PC-3 (cell line): ENCODE measurements around the gene TAOK3. TPM values are rescaled to one million over a fixed set of nuclear protein-coding genes. Genes with fewer than 3 reads are reported as not detected.

ENCODE experiments used
- ATAC-seq: fragments of 200-7000 bp; cut with Tn5 transposase; 2 replicates; pipeline ENCODE4 v1.9.1; 2020; ENCODE audit warnings: mild to moderate bottlenecking, moderate library complexity
- BruUV-seq: library from RNA; stranded (reverse); fragments of 400-500 nt; replicated peaks from 2 replicates; lab custom pipeline; 2021; lab: Mats Ljungman, UMichigan
- CTCF ChIA-PET: fragments of 300-600 bp; sonication (Branson Sonifier 250); formaldehyde crosslinking; loops from one replicate; lab custom pipeline; 2022; ENCODE audit warnings: antibody characterized with exemption; lab: Charles Lee
- POLR2A ChIA-PET: fragments of 300-600 bp; sonication (Branson Sonifier 250); formaldehyde crosslinking; loops from one replicate; lab custom pipeline; 2022; ENCODE audit warnings: antibody characterized with exemption; ENCODE audit not compliant: unreplicated experiment; lab: Charles Lee
- DNase-seq: peaks from one replicate; pipeline ENCODE4 v3.0.0-alpha.2; 2015
- H2AFZ ChIP-seq: fragments of 300-600 bp; sonication (generic); 2 replicates; pipeline ENCODE4 v1.6.0; 2016; ENCODE audit warnings: antibody characterized with exemption, low read length
- H3F3A ChIP-seq: fragments of 300-600 bp; sonication (generic); one replicate; pipeline ENCODE4 v1.6.0; 2017; ENCODE audit warnings: antibody characterized with exemption, low read length, control low read depth, mild to moderate bottlenecking; ENCODE audit not compliant: unreplicated experiment
- H3K27ac ChIP-seq: fragments of 300-600 bp; sonication (generic); 2 replicates; pipeline ENCODE4 v1.5.1; 2016; ENCODE audit warnings: mild to moderate bottlenecking, low read length
- H3K27me3 ChIP-seq: fragments of 300-600 bp; sonication (generic); 2 replicates; pipeline ENCODE4 v1.6.1; 2016; ENCODE audit warnings: low read length, mixed read lengths
- H3K36me3 ChIP-seq: fragments of 300-600 bp; sonication (generic); 2 replicates; pipeline ENCODE4 v1.6.1; 2016; ENCODE audit warnings: low read depth, mixed run types, low read length, mixed read lengths
- H3K4me1 ChIP-seq: fragments of 300-600 bp; sonication (generic); 2 replicates; pipeline ENCODE4 v1.5.1; 2016; ENCODE audit warnings: low read length; ENCODE audit not compliant: insufficient read depth
- H3K4me2 ChIP-seq: fragments of 300-600 bp; sonication (generic); 2 replicates; pipeline ENCODE4 v1.6.0; 2016; ENCODE audit warnings: low read length
- H3K4me3 ChIP-seq: fragments of 300-600 bp; sonication (generic); 2 replicates; pipeline ENCODE4 v1.5.1; 2016; ENCODE audit warnings: mild to moderate bottlenecking, low read length, mixed read lengths
- H3K79me2 ChIP-seq: fragments of 300-600 bp; sonication (generic); 2 replicates; pipeline ENCODE4 v1.6.1; 2017; ENCODE audit warnings: low read length, mixed read lengths
- H3K9ac ChIP-seq: fragments of 300-600 bp; sonication (generic); 2 replicates; pipeline ENCODE4 v1.6.0; 2016; ENCODE audit warnings: mild to moderate bottlenecking, low read length
- H3K9me2 ChIP-seq: fragments of 300-600 bp; sonication (generic); replicated peaks from 2 replicates; pipeline ENCODE4 v1.6.1; 2016; ENCODE audit warnings: mixed run types, low read length, mixed read lengths
- H3K9me3 ChIP-seq: fragments of 300-600 bp; sonication (generic); 2 replicates; pipeline ENCODE4 v1.6.1; 2016; ENCODE audit warnings: low read length, mixed read lengths
- H4K20me1 ChIP-seq: fragments of 300-600 bp; sonication (generic); 2 replicates; pipeline ENCODE4 v1.6.1; 2016; ENCODE audit warnings: low read length, mixed read lengths
- EZH2 ChIP-seq: fragments of 300-600 bp; sonication (generic); IDR thresholded peaks from one replicate; pipeline ENCODE4 v1.6.1; 2017; ENCODE audit warnings: antibody characterized with exemption, mild to moderate bottlenecking, low read length; ENCODE audit not compliant: unreplicated experiment
- EZH2phosphoT487 ChIP-seq: fragments of 300-600 bp; sonication (generic); IDR thresholded peaks from 2 replicates; pipeline ENCODE4 v1.6.1; 2018; ENCODE audit warnings: mild to moderate bottlenecking, antibody characterized with exemption, low read length, borderline replicate concordance
- intact Hi-C: fragments of 100-400 bp; cut with micrococcal nuclease; formaldehyde crosslinking; loops from 2 replicates; pipeline ENCODE4 v1.9.0; 2023
- total RNA-seq: library from RNA; depleted of rRNA; stranded (reverse); fragments of >200 nt; gene quantifications from 2 replicates; pipeline ENCODE4 v1.2.3, GENCODE V29; 2014
- TF ChIP-seq, protein P1 (sequence below): fragments of 300-600 bp; sonication (generic); conservative IDR thresholded peaks from 2 replicates; pipeline ENCODE4 v1.5.1; 2017; ENCODE audit warnings: antibody characterized with exemption, low read depth, mild to moderate bottlenecking, low read length

Gene TAOK3
- total RNA-seq, 1 experiment from 2014 or later, result 27.9 TPM

- intact Hi-C loops, result no loop called here
- H3K9me2 ChIP-seq, result no peaks in the 10 kb centered on the region
- H3K4me2 ChIP-seq, result no peak overlapping the region
- no peaks in the 10 kb centered on the region for H3F3A ChIP-seq
- H3K36me3 ChIP-seq, result no peaks in the 10 kb centered on the region
- no peak overlapping the region for H2AFZ ChIP-seq
- no peak overlapping the region for H3K9ac ChIP-seq
- no peaks in the 10 kb centered on the region for H3K9me3 ChIP-seq
- H3K79me2 ChIP-seq, result no peaks in the 10 kb centered on the region
- no peaks in the 10 kb centered on the region for H4K20me1 ChIP-seq
- TF ChIP-seq, protein P1, sequence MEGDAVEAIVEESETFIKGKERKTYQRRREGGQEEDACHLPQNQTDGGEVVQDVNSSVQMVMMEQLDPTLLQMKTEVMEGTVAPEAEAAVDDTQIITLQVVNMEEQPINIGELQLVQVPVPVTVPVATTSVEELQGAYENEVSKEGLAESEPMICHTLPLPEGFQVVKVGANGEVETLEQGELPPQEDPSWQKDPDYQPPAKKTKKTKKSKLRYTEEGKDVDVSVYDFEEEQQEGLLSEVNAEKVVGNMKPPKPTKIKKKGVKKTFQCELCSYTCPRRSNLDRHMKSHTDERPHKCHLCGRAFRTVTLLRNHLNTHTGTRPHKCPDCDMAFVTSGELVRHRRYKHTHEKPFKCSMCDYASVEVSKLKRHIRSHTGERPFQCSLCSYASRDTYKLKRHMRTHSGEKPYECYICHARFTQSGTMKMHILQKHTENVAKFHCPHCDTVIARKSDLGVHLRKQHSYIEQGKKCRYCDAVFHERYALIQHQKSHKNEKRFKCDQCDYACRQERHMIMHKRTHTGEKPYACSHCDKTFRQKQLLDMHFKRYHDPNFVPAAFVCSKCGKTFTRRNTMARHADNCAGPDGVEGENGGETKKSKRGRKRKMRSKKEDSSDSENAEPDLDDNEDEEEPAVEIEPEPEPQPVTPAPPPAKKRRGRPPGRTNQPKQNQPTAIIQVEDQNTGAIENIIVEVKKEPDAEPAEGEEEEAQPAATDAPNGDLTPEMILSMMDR, result no peak
- TF ChIP-seq EZH2 (no peak), EZH2phosphoT487 (no peak)
- ChIA-PET POLR2A (no interaction called here), CTCF (no interaction called here)
- no peak for ATAC-seq
- H3K27me3 ChIP-seq, result no peaks in the 10 kb centered on the region
- H3K4me1 ChIP-seq, result no peaks in the 10 kb centered on the region
- H3K27ac ChIP-seq, result no peak overlapping the region
- DNase-seq, result no peak
- no peak overlapping the region for H3K4me3 ChIP-seq
- BruUV-seq, result no TSS peak
These were observed 45.7 kb downstream of the TAOK3 start for GRCh38 chr12:118326991-118327390.

- Histone ChIP-seq H3K27me3 (no peaks in the 10 kb centered on the region), H3K4me3 (no peak overlapping the region), H3K4me2 (no peak overlapping the region), H3K9me2 (no peaks in the 10 kb centered on the region), H3K27ac (no peak overlapping the region), H3K36me3 (no peaks in the 10 kb centered on the region), H3F3A (no peaks in the 10 kb centered on the region), H3K9ac (no peak overlapping the region), H3K4me1 (no peaks in the 10 kb centered on the region), H2AFZ (no peak overlapping the region), H4K20me1 (no peaks in the 10 kb centered on the region), H3K79me2 (no peaks in the 10 kb centered on the region), H3K9me3 (no peaks in the 10 kb centered on the region)
- intact Hi-C loops, result no loop called here
- ChIA-PET POLR2A (no interaction called here), CTCF (no interaction called here)
- TF ChIP-seq EZH2phosphoT487, result no peak
- TF ChIP-seq, protein P1, result no peak
- no peak for TF ChIP-seq EZH2
- no TSS peak for BruUV-seq
- no peak for ATAC-seq
- no peak for DNase-seq
These were observed 47.6 kb downstream of the TAOK3 start for GRCh38 chr12:118325081-118325480.

DNA sequence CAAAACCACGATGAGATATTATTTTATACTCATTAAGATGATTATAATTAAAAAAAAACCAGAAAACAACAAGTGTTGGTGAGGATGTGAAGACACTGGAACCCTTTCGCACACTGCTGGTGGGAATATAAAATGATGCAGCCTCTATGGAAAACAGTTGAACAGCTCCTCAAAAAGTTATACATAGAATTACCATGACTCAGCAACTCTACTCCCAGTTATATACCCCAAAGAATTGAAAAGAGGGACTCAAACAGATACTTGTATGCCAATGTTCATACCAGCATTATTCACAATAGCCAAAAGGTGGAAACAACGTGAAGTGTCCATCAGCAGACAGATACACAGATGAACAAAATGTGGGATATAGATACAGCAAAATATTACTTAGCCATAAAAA, 53.1 kb downstream of the TAOK3 start:
- POLR2A ChIA-PET, result no interaction called here
- H4K20me1 ChIP-seq, result no peaks in the 10 kb centered on the region
- H2AFZ ChIP-seq, result no peak overlapping the region
- TF ChIP-seq EZH2phosphoT487 (no peak), EZH2 (no peak)
- TF ChIP-seq, protein P1, result no peak
- H3K4me1 ChIP-seq, result peaks cover 6% of the 10 kb centered on the region; the same call in 1 of the 2 replicates
- no peaks in the 10 kb centered on the region for H3K9me3 ChIP-seq
- DNase-seq (no peak), ATAC-seq (no peak)
- no TSS peak for BruUV-seq
- H3F3A ChIP-seq, result no peaks in the 10 kb centered on the region
- H3K79me2 ChIP-seq, result no peaks in the 10 kb centered on the region
- H3K9me2 ChIP-seq, result no peaks in the 10 kb centered on the region
- H3K4me3 ChIP-seq, result no peak overlapping the region
- no peak overlapping the region for H3K27ac ChIP-seq
- no peaks in the 10 kb centered on the region for H3K36me3 ChIP-seq
- H3K4me2 ChIP-seq, result no peak overlapping the region
- no peaks in the 10 kb centered on the region for H3K27me3 ChIP-seq
- no peak overlapping the region for H3K9ac ChIP-seq
- intact Hi-C loops, result no loop called here
- CTCF ChIA-PET, result no interaction called here
